OCI-LY1 (cell line): ENCODE data around the gene FADD.

ENCODE experiments used
- H2AFZ ChIP-seq: fragments of 200-600 bp; sonication (generic), shearing (Covaris generic); 2 replicates; pipeline ENCODE4 v1.6.0; 2014; ENCODE audit warnings: antibody characterized with exemption, mild to moderate bottlenecking, low read length
- H3F3A ChIP-seq: fragments of 200-600 bp; sonication (generic), shearing (Covaris generic); 2 replicates; pipeline ENCODE4 v1.6.0; 2014; ENCODE audit warnings: mild to moderate bottlenecking, antibody characterized with exemption, low read length, moderate library complexity; ENCODE audit not compliant: insufficient read depth
- H3K27ac ChIP-seq: fragments of 200-600 bp; sonication (generic); 2 replicates; pipeline ENCODE4 v1.5.1; 2014; ENCODE audit warnings: low read length, mixed run types, mild to moderate bottlenecking, low read depth; ENCODE audit not compliant: poor library complexity, severe bottlenecking
- H3K27me3 ChIP-seq: fragments of 200-600 bp; sonication (generic); 2 replicates; pipeline ENCODE4 v1.6.0; 2014; ENCODE audit warnings: antibody characterized with exemption, mild to moderate bottlenecking, low read length, moderate library complexity; ENCODE audit not compliant: insufficient read depth
- H3K36me3 ChIP-seq: fragments of 200-600 bp; sonication (generic); 2 replicates; pipeline ENCODE4 v1.6.1; 2014; ENCODE audit warnings: mild to moderate bottlenecking, antibody characterized with exemption, low read length, moderate library complexity, mixed read lengths; ENCODE audit not compliant: insufficient read depth
- H3K4me1 ChIP-seq: fragments of 200-600 bp; sonication (generic); 2 replicates; pipeline ENCODE4 v1.5.1; 2014; ENCODE audit warnings: mild to moderate bottlenecking, low read length, moderate library complexity; ENCODE audit not compliant: insufficient read depth, severe bottlenecking
- H3K4me2 ChIP-seq: fragments of 200-600 bp; sonication (generic), shearing (Covaris generic); 2 replicates; pipeline ENCODE4 v1.6.1; 2014; ENCODE audit warnings: low read length
- H3K4me3 ChIP-seq: fragments of 200-600 bp; sonication (generic); 2 replicates; pipeline ENCODE4 v1.5.1; 2014; ENCODE audit warnings: low read length, low read depth, mild to moderate bottlenecking, mixed read lengths; ENCODE audit not compliant: poor library complexity, severe bottlenecking
- H3K79me2 ChIP-seq: fragments of 200-600 bp; shearing (Covaris generic); 2 replicates; pipeline ENCODE4 v1.6.1; 2016; ENCODE audit warnings: mixed run types, low read length, mixed read lengths; ENCODE audit not compliant: insufficient read depth
- H3K9ac ChIP-seq: fragments of 200-600 bp; sonication (generic), shearing (Covaris generic); 2 replicates; pipeline ENCODE4 v1.6.1; 2014; ENCODE audit warnings: mild to moderate bottlenecking, low read length, mixed read lengths
- H3K9me2 ChIP-seq: fragments of 200-600 bp; sonication (generic), shearing (Covaris generic); 2 replicates; pipeline ENCODE4 v1.6.1; 2014; ENCODE audit warnings: low read depth, mild to moderate bottlenecking, low read length, mixed read lengths
- H3K9me3 ChIP-seq: fragments of 200-600 bp; shearing (Covaris generic); 2 replicates; pipeline ENCODE4 v1.6.1; 2014; ENCODE audit warnings: low read length, mixed read lengths
- H4K20me1 ChIP-seq: fragments of 200-600 bp; sonication (generic), shearing (Covaris generic); 2 replicates; pipeline ENCODE4 v1.6.0; 2016; ENCODE audit warnings: mild to moderate bottlenecking, low read length; ENCODE audit not compliant: insufficient read depth
- CTCF ChIP-seq: fragments of 200-600 bp; sonication (generic), shearing (Covaris generic); IDR thresholded peaks from 2 replicates; pipeline ENCODE4 v1.5.1; 2017; ENCODE audit warnings: mild to moderate bottlenecking, antibody characterized with exemption, low read length, moderate library complexity, mixed read lengths
- EZH2 ChIP-seq: fragments of 200-600 bp; sonication (generic), shearing (Covaris generic); IDR thresholded peaks from 2 replicates; pipeline ENCODE4 v1.8.0; 2017; ENCODE audit warnings: borderline replicate concordance, mixed run types, mild to moderate bottlenecking, antibody characterized with exemption, low read length, moderate library complexity, mixed read lengths

FADD gene

GRCh38 chr11:70180906-70181305 is 22.2 kb upstream of the FADD start:
- Histone ChIP-seq H3K27me3 (0 out of 2 replicates have a peak, but pooled peaks cover 4% of the 10 kb centered on the region), H4K20me1 (no peaks in the 10 kb centered on the region), H3K9ac (no peak overlapping the region)

GRCh38 chr11:70182266-70182665 is 20.8 kb upstream of the FADD start:
- H3K27me3 ChIP-seq: peaks cover 4% of the 10 kb centered on the region; the same call in 1 of the 2 replicates
- no peaks in the 10 kb centered on the region for H3K79me2 ChIP-seq
- no peak overlapping the region for H3K27ac ChIP-seq
- H3K36me3 ChIP-seq: no peaks in the 10 kb centered on the region
- TF ChIP-seq CTCF: no peak
- no peak for TF ChIP-seq EZH2
- H3F3A ChIP-seq: no peaks in the 10 kb centered on the region
- H3K9me2 ChIP-seq: no peaks in the 10 kb centered on the region
- no peak overlapping the region for H3K9ac ChIP-seq
- H3K4me3 ChIP-seq: no peak overlapping the region
- no peaks in the 10 kb centered on the region for H4K20me1 ChIP-seq
- no peaks in the 10 kb centered on the region for H3K4me1 ChIP-seq
- no peak overlapping the region for H3K4me2 ChIP-seq
- no peak overlapping the region for H2AFZ ChIP-seq
- H3K9me3 ChIP-seq: no peaks in the 10 kb centered on the region

More at GRCh38 chr11:70180906-70181305, 22.2 kb upstream of the FADD start:
- H3K27ac ChIP-seq: no peak overlapping the region
- H3F3A ChIP-seq: no peaks in the 10 kb centered on the region
- no peaks in the 10 kb centered on the region for H3K36me3 ChIP-seq
- H3K9me3 ChIP-seq: no peaks in the 10 kb centered on the region
- TF ChIP-seq CTCF (no peak), EZH2 (no peak)
- no peak overlapping the region for H2AFZ ChIP-seq
- no peaks in the 10 kb centered on the region for H3K9me2 ChIP-seq
- no peak overlapping the region for H3K4me3 ChIP-seq
- H3K79me2 ChIP-seq: no peaks in the 10 kb centered on the region
- no peaks in the 10 kb centered on the region for H3K4me1 ChIP-seq
- H3K4me2 ChIP-seq: no peak overlapping the region

- H3K27ac ChIP-seq: no peak overlapping the region
- no peaks in the 10 kb centered on the region for H3K9me3 ChIP-seq
- H3K79me2 ChIP-seq: no peaks in the 10 kb centered on the region
- no peaks in the 10 kb centered on the region for H3F3A ChIP-seq
- H2AFZ ChIP-seq: no peak overlapping the region
- TF ChIP-seq CTCF (no peak), EZH2 (no peak)
- no peaks in the 10 kb centered on the region for H3K9me2 ChIP-seq
- no peaks in the 10 kb centered on the region for H4K20me1 ChIP-seq
- no peak overlapping the region for H3K4me2 ChIP-seq
- H3K27me3 ChIP-seq: peaks cover 4% of the 10 kb centered on the region; the same call in 1 of the 2 replicates
- H3K36me3 ChIP-seq: no peaks in the 10 kb centered on the region
- H3K9ac ChIP-seq: no peak overlapping the region
- no peak overlapping the region for H3K4me3 ChIP-seq
- no peaks in the 10 kb centered on the region for H3K4me1 ChIP-seq
Observed at GRCh38 chr11:70183032-70183431, 20.1 kb upstream of the FADD start.
